Aorta (tissue), 5 donors: Measurements from ENCODE around the gene SNAI3. TPM values are rescaled to one million over a fixed set of nuclear protein-coding genes. Genes with fewer than 3 reads are reported as not detected.

Experiments used
- ATAC-seq: fragments of 200-7000 bp; cut with Tn5 transposase; one replicate; pipeline ENCODE4 v1.9.1; 2022; ENCODE audit warnings: moderate library complexity; ENCODE audit not compliant: low FRiP score
- DNase-seq, 2 donors: peaks; one replicate each; pipeline ENCODE4 v3.0.0-alpha.2; 2020
- H3K27ac ChIP-seq, 2 donors: one replicate each; pipeline ENCODE4 v1.5.1; 2013; ENCODE audit warnings: low read length in 2 of 2, mild to moderate bottlenecking in 2 of 2, moderate library complexity in 2 of 2, control low read depth in 1 of 2, inconsistent platforms in 1 of 2, low read depth in 1 of 2
- H3K27me3 ChIP-seq, 2 donors: one replicate each; pipeline ENCODE4 v1.6.1; 2013; ENCODE audit warnings: control low read depth in 1 of 2, low read length in 1 of 2, mild to moderate bottlenecking in 1 of 2, moderate library complexity in 1 of 2; ENCODE audit not compliant: insufficient read depth in 2 of 2, control insufficient read depth in 1 of 2
- H3K36me3 ChIP-seq, 2 donors: one replicate each; pipeline ENCODE4 v1.6.1; 2013; ENCODE audit warnings: control low read depth in 1 of 2, low read length in 1 of 2, mild to moderate bottlenecking in 1 of 2; ENCODE audit not compliant: insufficient read depth in 2 of 2, control insufficient read depth in 1 of 2
- H3K4me1 ChIP-seq, 2 donors: one replicate each; pipeline ENCODE4 v1.6.1; 2013; ENCODE audit warnings: low read length in 2 of 2, control low read depth in 1 of 2, mild to moderate bottlenecking in 1 of 2, moderate library complexity in 1 of 2; ENCODE audit not compliant: insufficient read depth in 2 of 2, control insufficient read depth in 1 of 2
- H3K4me3 ChIP-seq, 2 donors: one replicate each; pipeline ENCODE4 v1.5.1; 2013; ENCODE audit warnings: low read length in 2 of 2, control low read depth in 1 of 2, mild to moderate bottlenecking in 1 of 2
- H3K9me3 ChIP-seq: one replicate; pipeline ENCODE4 v1.6.1; 2013; ENCODE audit warnings: mild to moderate bottlenecking, low read length; ENCODE audit not compliant: control insufficient read depth
- WGBS, 2 donors: extraction: QIAGEN DNeasy Blood & Tissue Kit; methylation state at CpG; one replicate each; pipeline ENCODE4 v1.1.7; 2013; 5-methylcytosine and 5-hydroxymethylcytosine counted together
- intact Hi-C, 2 donors: fragments of 100-400 bp; cut with DNase I; formaldehyde crosslinking; loops; one replicate each; pipeline versions ENCODE4 v1.14.2 to v1.15.0; 2022
- long read RNA-seq, 2 donors: library from polyadenylated mRNA; unstranded; transcript quantifications; one replicate each; pipeline ENCODE4 v2.0.0, GENCODE V29; 2020 to 2021
- polyA plus RNA-seq, 2 donors: library from polyadenylated mRNA; stranded (reverse); fragments of 200-250 nt; gene quantifications; one replicate each; pipeline ENCODE4 v1.2.3, GENCODE V29; 2013
- total RNA-seq, 2 donors: library from RNA; stranded (reverse); fragmentation: NEBNext Ultra II Directional; extraction: Animal tissue kit (Norgen Biotek cat#: 25700); gene quantifications; one replicate each; pipeline ENCODE4 v1.2.1, GENCODE V29; 2021
- donor health status: healthy with polysubstance abuse.
- donor health status: Bipolar disorder and iron deficiency.
- donor health status: DM: no; HTN: no; CAD: no.
- donor health status: DM: no; HTN: no; CAD: no.
- donor health status: DM: yes; HTN: yes; CAD: no.

Gene SNAI3
- total RNA-seq (under 1 TPM; 0.27 to 0.71 TPM), polyA plus RNA-seq (1 to 10 TPM in 1 of 2 donors, not detected in 1; 1.6 TPM)
- long read RNA-seq, donor 1, transcript SNAI3-201 (3 exons, 1,732 nt): major isoform, 6 of 21 reads
- long read RNA-seq, donor 1, partial matches to known transcripts: 1 of 21 reads
- long read RNA-seq, donor 1, other reads (novel, unspliced or antisense): 14 of 21 reads
- long read RNA-seq, donor 2, partial matches to known transcripts: 2 of 22 reads
- long read RNA-seq, donor 2, other reads (novel, unspliced or antisense): 20 of 22 reads

- no peaks in the 10 kb centered on the region for H3K36me3 ChIP-seq
- no peaks in the 10 kb centered on the region for H3K27me3 ChIP-seq
These were observed at the start of gene SNAI3 for GRCh38 chr16:88686439-88687253. Gene SNAI3, minus strand, starts transcription at chr16:88686507. Its CDS starts 101 bp downstream, at chr16:88686406.

GRCh38 chr16:88736088-88736487 is 49.8 kb upstream of the SNAI3 start:
- intact Hi-C loops: loop anchor here (5.0 to 10.0 kb wide), 3 partner anchors 121 to 481 kb away; partner anchors contain the start of genes ZNF778 (in 2 of the 2), GALNS (in 1 of the 2) and TRAPPC2L (in 1 of the 2)
- no peaks in the 10 kb centered on the region for H3K4me1 ChIP-seq
- peaks cover 0 to 2% of the 10 kb centered on the region in 2 donors for H3K36me3 ChIP-seq
- no peaks in the 10 kb centered on the region for H3K27me3 ChIP-seq
- no peak overlapping the region for H3K27ac ChIP-seq
- WGBS, 2 donors: 94 to 95% methylated on average over 18 to 21 of the region's 21 CpGs
- H3K9me3 ChIP-seq: no peaks in the 10 kb centered on the region
- ATAC-seq: no peak
- H3K4me3 ChIP-seq: no peak overlapping the region
- DNase-seq: no peak

More at GRCh38 chr16:88686439-88687253, at the start of gene SNAI3:
- Histone ChIP-seq H3K4me3 (no peak within 1 kb of the TSS), H3K27ac (no peak within 1 kb of the TSS), H3K9me3 (no peaks in the 10 kb centered on the region), H3K4me1 (no peaks in the 10 kb centered on the region)
- WGBS, 2 donors: 7 to 11% methylated on average over 40 to 65 of the region's 65 CpGs
- intact Hi-C loops: no loop called here
- DNase-seq: peak; percentile 84 to 88
- peak; percentile 79 for ATAC-seq

GRCh38 chr16:88735616-88736015 is 49.3 kb upstream of the SNAI3 start:
- peaks cover 0 to 2% of the 10 kb centered on the region in 2 donors for H3K36me3 ChIP-seq
- 86 to 89% methylated on average over 10 of the region's 10 CpGs for WGBS, 2 donors
- H3K9me3 ChIP-seq: no peaks in the 10 kb centered on the region
- H3K4me1 ChIP-seq: no peaks in the 10 kb centered on the region
- H3K27me3 ChIP-seq: no peaks in the 10 kb centered on the region
- no peak for DNase-seq
- intact Hi-C loops: loop anchor here (5.0 to 10.0 kb wide), 3 partner anchors 122 to 482 kb away; partner anchors contain the start of genes ZNF778 (in 2 of the 2), GALNS (in 1 of the 2) and TRAPPC2L (in 1 of the 2)
- H3K27ac ChIP-seq: no peak overlapping the region
- no peak for ATAC-seq
- H3K4me3 ChIP-seq: no peak overlapping the region

GRCh38 chr16:88735121-88735520 is 48.8 kb upstream of the SNAI3 start:
- Histone ChIP-seq H3K36me3 (peaks cover 0 to 2% of the 10 kb centered on the region in 2 donors), H3K27me3 (no peaks in the 10 kb centered on the region), H3K4me3 (no peak overlapping the region), H3K27ac (no peak overlapping the region), H3K4me1 (no peaks in the 10 kb centered on the region), H3K9me3 (no peaks in the 10 kb centered on the region)
- intact Hi-C loops: loop anchor here (5.0 to 10.0 kb wide), 3 partner anchors 122 to 482 kb away; partner anchors contain the start of genes ZNF778 (in 2 of the 2), GALNS (in 1 of the 2) and TRAPPC2L (in 1 of the 2)
- DNase-seq (no peak), ATAC-seq (no peak)
- WGBS, 2 donors: 92 to 94% methylated on average over 16 of the region's 16 CpGs

- H3K27ac ChIP-seq: no peak overlapping the region
- peaks cover 0 to 2% of the 10 kb centered on the region in 2 donors for H3K36me3 ChIP-seq
- 93 to 94% methylated on average over 23 of the region's 23 CpGs for WGBS, 2 donors
- no peaks in the 10 kb centered on the region for H3K4me1 ChIP-seq
- no peaks in the 10 kb centered on the region for H3K27me3 ChIP-seq
- H3K4me3 ChIP-seq: no peak overlapping the region
- ATAC-seq (no peak), DNase-seq (no peak)
- intact Hi-C loops: loop anchor here in 1 of 2 donors (10.0 kb wide), 1 partner anchor 480 kb away; the partner anchor contains the start of gene ZNF778
- H3K9me3 ChIP-seq: no peaks in the 10 kb centered on the region
These were observed 48.0 kb upstream of the SNAI3 start for GRCh38 chr16:88734361-88734728.

GRCh38 chr16:88733630-88734360 is 47.5 kb upstream of the SNAI3 start:
- H3K36me3 ChIP-seq: peaks cover 0 to 2% of the 10 kb centered on the region in 2 donors
- no peaks in the 10 kb centered on the region for H3K9me3 ChIP-seq
- intact Hi-C loops: loop anchor here in 1 of 2 donors (10.0 kb wide), 1 partner anchor 481 kb away; the partner anchor contains the start of gene ZNF778
- WGBS, 2 donors: 90 to 92% methylated on average over 26 to 27 of the region's 27 CpGs
- H3K27me3 ChIP-seq: no peaks in the 10 kb centered on the region
- no peak overlapping the region for H3K4me3 ChIP-seq
- DNase-seq (no peak), ATAC-seq (no peak)
- H3K27ac ChIP-seq: no peak overlapping the region
- H3K4me1 ChIP-seq: no peaks in the 10 kb centered on the region

GRCh38 chr16:88732961-88733294 is 46.6 kb upstream of the SNAI3 start:
- ATAC-seq (no peak), DNase-seq (no peak)
- no peak overlapping the region for H3K27ac ChIP-seq
- peaks cover 0 to 2% of the 10 kb centered on the region in 2 donors for H3K36me3 ChIP-seq
- intact Hi-C loops: loop anchor here in 1 of 2 donors (10.0 kb wide), 1 partner anchor 482 kb away; the partner anchor contains the start of gene ZNF778
- H3K9me3 ChIP-seq: no peaks in the 10 kb centered on the region
- H3K4me3 ChIP-seq: no peak overlapping the region
- H3K4me1 ChIP-seq: no peaks in the 10 kb centered on the region
- 87 to 88% methylated on average over 12 to 13 of the region's 13 CpGs for WGBS, 2 donors
- H3K27me3 ChIP-seq: no peaks in the 10 kb centered on the region
